ENCODE measurements around the gene HLA-E. TPM values are rescaled to one million over a fixed set of nuclear protein-coding genes. Genes with fewer than 3 reads are reported as not detected.
A peak's percentile ranks its signal among the peaks of the same experiment; 100 is the strongest.
"Not testable (repeated sequence)": the region's sequence is repeated elsewhere in the genome, so short reads cannot be mapped to it uniquely, and the experiment has no call there.

The HLA-E gene
- total RNA-seq, 1 donor from 2014 or later, result 484 TPM

DNA sequence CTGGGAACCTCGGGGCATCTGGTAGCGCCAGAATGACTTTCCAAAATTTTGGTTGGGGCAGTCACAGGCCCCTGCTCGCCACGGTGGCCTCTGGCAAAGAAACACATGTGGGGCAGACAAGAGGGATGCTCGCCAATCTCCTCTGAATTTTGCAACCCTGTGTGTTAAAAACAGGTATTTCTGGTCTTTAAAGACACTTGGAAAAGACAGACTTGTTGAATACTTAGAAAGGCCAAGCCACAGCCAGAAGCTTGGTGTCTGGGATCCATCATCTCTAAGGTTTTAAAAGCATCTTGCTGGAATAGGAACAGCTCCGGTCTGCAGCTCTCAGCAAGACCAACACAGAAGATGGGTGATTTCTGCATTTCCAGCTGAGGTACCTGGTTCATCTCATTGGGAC lies 31.2 kb downstream of the HLA-E start:
- Mint-ChIP-seq H3K4me1 (peaks cover 52% of the 10 kb centered on the region), H3K27me3 (no peaks in the 10 kb centered on the region), H3K27ac (no peak overlapping the region), H3K9me3 (peaks cover 37% of the 10 kb centered on the region), H3K36me3 (ENCODE audit: low read depth) (peaks cover 32% of the 10 kb centered on the region), H3K4me3 (no peak overlapping the region)
- intact Hi-C loops (cut with micrococcal nuclease), result no loop called here
- no peak for DNase-seq

DNA sequence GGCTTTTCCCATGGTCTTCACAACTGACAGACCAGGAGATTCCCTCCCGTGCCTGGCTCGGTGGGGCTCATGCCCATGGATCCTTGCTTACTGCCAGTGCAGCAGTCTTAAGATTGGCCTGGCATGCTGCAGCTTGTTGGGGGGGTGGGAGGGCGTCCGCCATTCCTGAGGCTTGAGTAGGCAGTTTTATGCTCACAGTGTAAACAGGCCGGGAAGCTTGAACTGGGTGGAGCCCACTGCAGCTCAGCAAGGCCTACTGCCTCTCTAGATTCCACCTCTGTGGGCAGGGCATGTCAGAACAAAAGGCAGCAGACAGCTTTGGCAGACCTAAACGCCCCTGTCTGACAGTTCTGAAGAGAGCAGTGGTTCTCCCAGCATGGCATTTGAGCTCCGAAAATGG lies 31.8 kb downstream of the HLA-E start:
- Mint-ChIP-seq H3K36me3 (ENCODE audit: low read depth) (peaks cover 33% of the 10 kb centered on the region), H3K9me3 (peaks cover 37% of the 10 kb centered on the region), H3K4me1 (peaks cover 52% of the 10 kb centered on the region)
- H3K4me3 Mint-ChIP-seq; DNase-seq; H3K27me3 Mint-ChIP-seq; H3K27ac Mint-ChIP-seq; intact Hi-C loops (cut with micrococcal nuclease): not testable (repeated sequence)

- H3K27me3 Mint-ChIP-seq; H3K4me3 Mint-ChIP-seq; intact Hi-C loops (cut with micrococcal nuclease); DNase-seq: not testable (repeated sequence)
- Mint-ChIP-seq H3K27ac (peak overlapping the region; percentile 18), H3K9me3 (peaks cover 37% of the 10 kb centered on the region), H3K36me3 (ENCODE audit: low read depth) (peaks cover 34% of the 10 kb centered on the region), H3K4me1 (peaks cover 49% of the 10 kb centered on the region)
Measured at GRCh38 chr6:30521952-30522351, 32.6 kb downstream of the HLA-E start.

DNA sequence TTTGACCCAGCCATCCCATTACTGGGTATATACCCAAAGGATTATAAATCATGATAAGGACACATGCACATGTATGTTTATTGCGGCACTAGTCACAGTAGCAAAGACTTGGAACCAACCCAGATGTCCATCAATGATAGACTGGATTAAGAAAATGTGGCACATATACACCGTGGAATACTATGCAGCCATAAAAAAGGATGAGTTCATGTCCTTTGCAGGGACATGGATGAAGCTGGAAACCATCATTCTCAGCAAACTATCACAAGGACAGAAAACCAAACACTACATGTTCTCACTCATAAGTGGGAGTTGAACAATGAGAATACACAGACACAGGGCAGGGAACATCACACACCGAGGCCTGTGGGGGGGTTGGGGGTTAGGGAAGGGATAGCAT lies 37.1 kb downstream of the HLA-E start:
- peaks cover 65% of the 10 kb centered on the region for H3K4me1 Mint-ChIP-seq
- not testable (repeated sequence) for H3K27me3 Mint-ChIP-seq, H3K4me3 Mint-ChIP-seq, DNase-seq
- H3K9me3 Mint-ChIP-seq, result peaks cover 32% of the 10 kb centered on the region
- H3K36me3 Mint-ChIP-seq (ENCODE audit: low read depth), result peaks cover 21% of the 10 kb centered on the region
- H3K27ac Mint-ChIP-seq, result peak overlapping the region; percentile 39
- intact Hi-C loops (cut with micrococcal nuclease), result loop anchor here (5.0 kb wide), 1 partner anchor 286 kb away; no protein-coding TSS in a partner anchor

GRCh38 chr6:30529349-30529875 lies 40.1 kb downstream of the HLA-E start:
- Mint-ChIP-seq H3K4me3 (peak overlapping the region; percentile 52), H3K9me3 (peaks cover 12% of the 10 kb centered on the region), H3K27ac (peak overlapping the region; percentile 94), H3K4me1 (peaks cover 61% of the 10 kb centered on the region)
- H3K36me3 Mint-ChIP-seq (ENCODE audit: low read depth); H3K27me3 Mint-ChIP-seq: not testable (repeated sequence)
- intact Hi-C loops (cut with micrococcal nuclease), result loop anchor here (1.0 to 5.0 kb wide), 3 partner anchors 21 to 283 kb away; no protein-coding TSS in a partner anchor
- peak; percentile 81 for DNase-seq

- H3K36me3 Mint-ChIP-seq (ENCODE audit: low read depth), result peaks cover 8% of the 10 kb centered on the region
- peak overlapping the region; percentile 94 for H3K27ac Mint-ChIP-seq
- H3K9me3 Mint-ChIP-seq, result peaks cover 8% of the 10 kb centered on the region
- intact Hi-C loops (cut with micrococcal nuclease), result no loop called here
- peak overlapping the region; percentile 52 for H3K4me3 Mint-ChIP-seq
- H3K27me3 Mint-ChIP-seq, result no peaks in the 10 kb centered on the region
- H3K4me1 Mint-ChIP-seq, result peaks cover 60% of the 10 kb centered on the region
- no peak for DNase-seq
Measured at GRCh38 chr6:30530014-30530413, 40.7 kb downstream of the HLA-E start.

- Mint-ChIP-seq H3K27me3 (no peaks in the 10 kb centered on the region), H3K9me3 (peaks cover 3% of the 10 kb centered on the region), H3K4me3 (peak overlapping the region; percentile 29), H3K4me1 (peaks cover 44% of the 10 kb centered on the region), H3K27ac (no peak overlapping the region), H3K36me3 (ENCODE audit: low read depth) (peaks cover 3% of the 10 kb centered on the region)
- peak; percentile 70 for DNase-seq
- intact Hi-C loops (cut with micrococcal nuclease), result loop anchor here (2.0 kb wide), 1 partner anchor 51 kb away; no protein-coding TSS in a partner anchor
Measured at GRCh38 chr6:30533460-30534294, 44.4 kb downstream of the HLA-E start.

DNA sequence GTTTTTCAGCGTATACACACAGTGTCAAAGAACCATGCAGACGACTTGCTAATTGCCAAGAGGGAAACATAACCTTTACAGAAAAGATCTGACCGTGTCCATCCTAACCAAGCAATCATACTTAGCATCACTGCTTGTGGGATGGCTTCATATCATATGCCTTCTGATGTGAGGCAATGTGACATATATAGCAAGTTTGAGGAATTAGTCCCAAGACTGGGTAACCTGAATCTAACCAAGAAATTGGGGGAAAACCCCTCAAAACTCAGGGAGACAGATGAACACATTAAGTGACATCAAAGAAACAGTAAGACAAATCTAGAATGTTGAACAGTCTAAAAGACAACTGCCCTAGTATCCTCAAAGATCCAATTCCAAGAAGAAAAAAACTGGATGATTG lies 48.6 kb downstream of the HLA-E start:
- Mint-ChIP-seq H3K4me3 (no peak overlapping the region), H3K4me1 (peaks cover 28% of the 10 kb centered on the region), H3K9me3 (no peaks in the 10 kb centered on the region), H3K27ac (no peak overlapping the region), H3K36me3 (ENCODE audit: low read depth) (no peaks in the 10 kb centered on the region), H3K27me3 (no peaks in the 10 kb centered on the region)
- no peak for DNase-seq
- intact Hi-C loops (cut with micrococcal nuclease), result no loop called here

DNA sequence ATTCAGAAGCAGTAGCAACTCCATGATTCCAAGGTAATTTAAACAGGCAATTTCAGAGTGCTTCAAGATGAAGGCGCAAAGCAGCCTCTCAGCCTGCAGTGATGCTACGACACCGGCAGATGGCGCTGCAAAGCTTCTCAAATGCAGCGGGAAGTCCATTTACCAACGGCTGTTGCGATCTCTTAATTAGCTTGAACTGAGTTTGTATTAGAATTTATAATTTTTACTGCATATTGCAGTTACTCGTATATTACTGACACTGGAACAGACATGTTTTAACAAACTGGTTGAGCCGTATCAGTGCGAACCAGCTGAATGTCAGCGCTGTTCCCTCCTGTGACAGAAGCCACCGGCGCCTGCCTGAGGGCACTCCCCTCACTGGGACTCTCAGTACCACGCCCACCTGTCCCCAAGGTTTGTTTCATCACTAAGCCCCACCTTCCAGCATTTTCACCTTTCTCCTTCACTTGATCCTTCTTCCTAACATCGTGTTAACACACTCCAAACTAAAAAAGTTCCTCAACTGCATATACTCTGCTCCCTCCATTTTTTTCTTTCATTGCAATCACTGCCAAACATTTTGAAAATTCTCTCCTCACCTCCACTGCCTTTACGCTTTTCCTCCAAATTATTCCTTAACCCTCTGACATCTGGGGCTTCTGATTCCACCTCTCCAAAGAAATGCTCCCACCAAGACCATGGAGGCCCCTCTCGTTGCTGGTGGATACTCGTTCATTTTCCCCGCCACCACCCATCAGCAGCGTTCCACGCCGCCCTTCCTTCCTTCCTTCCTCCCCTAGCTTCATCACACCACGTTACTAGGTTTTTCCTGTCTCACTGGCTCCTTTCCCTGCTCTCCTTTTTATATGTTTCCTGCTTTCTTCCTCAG lies 52.5 kb downstream of the HLA-E start:
- peak; percentile 94 for DNase-seq
- Mint-ChIP-seq H3K36me3 (ENCODE audit: low read depth) (peaks cover 17% of the 10 kb centered on the region), H3K9me3 (no peaks in the 10 kb centered on the region), H3K4me1 (peaks cover 34% of the 10 kb centered on the region), H3K4me3 (peak overlapping the region; percentile 79), H3K27me3 (no peaks in the 10 kb centered on the region), H3K27ac (peak overlapping the region; percentile 31)
- intact Hi-C loops (cut with micrococcal nuclease), result loop anchor here (5.0 kb wide), 2 partner anchors 56 to 546 kb away; no protein-coding TSS in a partner anchor

DNA sequence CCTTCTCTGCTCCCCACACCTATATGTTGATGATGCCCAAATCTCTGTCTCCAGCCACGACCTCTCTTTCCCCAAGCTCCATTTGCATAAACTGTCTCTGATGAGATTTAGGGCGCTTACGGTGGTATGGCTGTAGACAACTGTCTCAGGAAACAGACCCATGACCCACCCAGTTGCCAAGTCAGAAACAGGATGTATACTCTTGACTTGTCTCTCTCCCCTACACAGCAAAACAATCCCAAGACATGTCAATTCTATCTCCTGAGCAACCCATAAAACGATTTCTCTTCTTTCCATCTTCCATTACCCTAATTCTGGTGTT lies 53.1 kb downstream of the HLA-E start:
- H3K9me3 Mint-ChIP-seq, result no peaks in the 10 kb centered on the region
- peak; percentile 75 for DNase-seq
- no peaks in the 10 kb centered on the region for H3K27me3 Mint-ChIP-seq
- H3K36me3 Mint-ChIP-seq (ENCODE audit: low read depth), result peaks cover 17% of the 10 kb centered on the region
- H3K4me3 Mint-ChIP-seq, result peak overlapping the region; percentile 79
- peaks cover 34% of the 10 kb centered on the region for H3K4me1 Mint-ChIP-seq
- intact Hi-C loops (cut with micrococcal nuclease), result loop anchor here (5.0 kb wide), 2 partner anchors 55 to 545 kb away; no protein-coding TSS in a partner anchor
- H3K27ac Mint-ChIP-seq, result peak overlapping the region; percentile 31

DNA sequence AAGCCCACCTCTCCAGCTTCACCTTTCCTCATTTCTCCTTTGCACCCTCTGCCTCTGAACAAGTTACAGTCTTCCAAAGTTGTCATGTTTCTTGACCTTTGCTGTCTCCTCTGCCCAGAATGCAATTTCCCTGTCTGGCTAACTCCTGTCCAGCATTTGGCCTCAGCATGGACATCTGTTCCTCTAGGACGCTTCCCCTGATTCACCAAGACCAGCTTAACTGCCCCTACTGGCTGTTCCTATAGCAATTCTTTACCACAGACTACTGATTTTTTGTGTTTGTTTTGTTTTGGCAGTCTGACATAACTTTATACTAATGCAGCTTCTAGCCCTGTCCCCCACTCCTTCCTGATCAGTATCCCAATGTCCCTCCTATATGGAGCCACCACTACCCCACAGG lies 53.6 kb downstream of the HLA-E start:
- no peaks in the 10 kb centered on the region for H3K9me3 Mint-ChIP-seq
- no peaks in the 10 kb centered on the region for H3K27me3 Mint-ChIP-seq
- peaks cover 17% of the 10 kb centered on the region for H3K36me3 Mint-ChIP-seq (ENCODE audit: low read depth)
- peak overlapping the region; percentile 79 for H3K4me3 Mint-ChIP-seq
- peaks cover 32% of the 10 kb centered on the region for H3K4me1 Mint-ChIP-seq
- no peak for DNase-seq
- intact Hi-C loops (cut with micrococcal nuclease), result loop anchor here (5.0 kb wide), 2 partner anchors 54 to 544 kb away; no protein-coding TSS in a partner anchor
- peak overlapping the region; percentile 9 for H3K27ac Mint-ChIP-seq
